HG03045 (cell line): ENCODE results near the gene METTL13.

Source experiments
- ATAC-seq: cut with Tn5 transposase; IDR thresholded peaks from one replicate; pipeline ENCODE4 v1.9.1; 2021; ENCODE audit warnings: mild to moderate bottlenecking, moderate library complexity; ENCODE audit not compliant: unreplicated experiment

METTL13 gene, protein sequence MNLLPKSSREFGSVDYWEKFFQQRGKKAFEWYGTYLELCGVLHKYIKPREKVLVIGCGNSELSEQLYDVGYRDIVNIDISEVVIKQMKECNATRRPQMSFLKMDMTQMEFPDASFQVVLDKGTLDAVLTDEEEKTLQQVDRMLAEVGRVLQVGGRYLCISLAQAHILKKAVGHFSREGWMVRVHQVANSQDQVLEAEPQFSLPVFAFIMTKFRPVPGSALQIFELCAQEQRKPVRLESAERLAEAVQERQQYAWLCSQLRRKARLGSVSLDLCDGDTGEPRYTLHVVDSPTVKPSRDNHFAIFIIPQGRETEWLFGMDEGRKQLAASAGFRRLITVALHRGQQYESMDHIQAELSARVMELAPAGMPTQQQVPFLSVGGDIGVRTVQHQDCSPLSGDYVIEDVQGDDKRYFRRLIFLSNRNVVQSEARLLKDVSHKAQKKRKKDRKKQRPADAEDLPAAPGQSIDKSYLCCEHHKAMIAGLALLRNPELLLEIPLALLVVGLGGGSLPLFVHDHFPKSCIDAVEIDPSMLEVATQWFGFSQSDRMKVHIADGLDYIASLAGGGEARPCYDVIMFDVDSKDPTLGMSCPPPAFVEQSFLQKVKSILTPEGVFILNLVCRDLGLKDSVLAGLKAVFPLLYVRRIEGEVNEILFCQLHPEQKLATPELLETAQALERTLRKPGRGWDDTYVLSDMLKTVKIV

GRCh38 chr1:171781176-171781875 is at the start of gene METTL13:
METTL13 (plus strand) TSS chr1:171781660; CDS start chr1:171781968, 308 bp downstream.
- peak; percentile 99 for ATAC-seq

DNA sequence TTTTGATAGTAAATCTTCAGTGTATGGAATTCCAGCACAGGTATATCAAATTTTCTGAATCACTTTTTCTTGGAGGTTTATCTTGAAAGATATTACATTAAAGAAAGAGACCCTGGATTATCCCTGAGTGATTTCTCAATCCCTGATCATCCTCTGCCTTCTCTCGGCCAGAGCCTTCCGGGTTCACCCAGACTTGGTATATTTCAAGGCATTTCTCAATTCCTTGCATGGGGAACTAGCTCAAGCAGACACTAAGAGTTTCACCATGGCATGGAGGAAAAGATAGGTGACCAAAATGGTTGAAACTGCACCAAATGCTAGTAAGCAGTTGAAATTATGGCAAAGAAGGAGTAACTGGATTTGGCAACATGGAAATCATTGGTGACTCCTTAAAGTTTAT is 45.3 kb upstream of the METTL13 start:
- no peak for ATAC-seq

- no peak for ATAC-seq
Measured at GRCh38 chr1:171738911-171739310, 42.5 kb upstream of the METTL13 start.

GRCh38 chr1:171739656-171740055 is 41.8 kb upstream of the METTL13 start:
- ATAC-seq: no peak

GRCh38 chr1:171740356-171740863 is 41.0 kb upstream of the METTL13 start:
- no peak for ATAC-seq

DNA sequence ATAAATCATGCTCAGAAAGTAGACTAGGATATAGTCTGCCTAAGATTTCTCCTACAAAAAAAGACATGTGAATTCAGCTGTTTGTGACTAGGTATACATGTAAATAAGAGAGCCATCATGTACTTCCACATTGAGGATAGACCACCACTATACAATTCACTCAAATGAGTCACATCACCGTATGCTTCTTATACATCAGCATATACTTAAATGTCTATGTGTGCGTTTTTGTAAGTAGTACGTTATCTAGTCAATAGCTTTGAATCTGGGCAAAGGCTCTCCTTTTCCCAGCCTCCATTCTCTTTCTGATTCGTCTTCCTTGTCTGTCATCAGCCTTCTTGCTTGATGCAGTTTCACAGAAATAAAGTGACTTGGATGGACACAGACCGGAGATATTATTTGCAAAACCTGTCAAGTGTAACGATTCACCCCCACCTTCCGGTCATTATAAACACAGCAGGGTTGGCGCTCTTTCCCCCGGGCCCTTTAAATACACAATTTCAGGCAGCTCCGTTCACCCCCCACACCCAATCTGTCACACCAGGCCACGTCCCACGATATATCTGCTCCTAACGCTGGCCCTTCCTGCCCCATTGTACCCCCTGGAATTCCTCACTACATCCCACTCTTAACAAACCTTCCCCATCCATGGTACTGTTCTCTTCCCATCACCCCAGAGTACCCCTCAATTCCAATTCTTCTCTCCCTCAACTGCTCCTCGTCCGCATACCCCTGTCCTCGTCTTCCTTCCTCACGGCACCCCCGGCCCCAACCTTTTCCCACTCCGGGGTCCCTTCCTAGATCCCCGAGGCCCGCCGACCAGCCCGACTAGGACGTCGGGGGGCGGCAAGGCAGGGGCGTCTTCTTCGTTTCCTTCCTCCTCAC is 40.2 kb upstream of the METTL13 start:
- peak; percentile 22 for ATAC-seq

DNA sequence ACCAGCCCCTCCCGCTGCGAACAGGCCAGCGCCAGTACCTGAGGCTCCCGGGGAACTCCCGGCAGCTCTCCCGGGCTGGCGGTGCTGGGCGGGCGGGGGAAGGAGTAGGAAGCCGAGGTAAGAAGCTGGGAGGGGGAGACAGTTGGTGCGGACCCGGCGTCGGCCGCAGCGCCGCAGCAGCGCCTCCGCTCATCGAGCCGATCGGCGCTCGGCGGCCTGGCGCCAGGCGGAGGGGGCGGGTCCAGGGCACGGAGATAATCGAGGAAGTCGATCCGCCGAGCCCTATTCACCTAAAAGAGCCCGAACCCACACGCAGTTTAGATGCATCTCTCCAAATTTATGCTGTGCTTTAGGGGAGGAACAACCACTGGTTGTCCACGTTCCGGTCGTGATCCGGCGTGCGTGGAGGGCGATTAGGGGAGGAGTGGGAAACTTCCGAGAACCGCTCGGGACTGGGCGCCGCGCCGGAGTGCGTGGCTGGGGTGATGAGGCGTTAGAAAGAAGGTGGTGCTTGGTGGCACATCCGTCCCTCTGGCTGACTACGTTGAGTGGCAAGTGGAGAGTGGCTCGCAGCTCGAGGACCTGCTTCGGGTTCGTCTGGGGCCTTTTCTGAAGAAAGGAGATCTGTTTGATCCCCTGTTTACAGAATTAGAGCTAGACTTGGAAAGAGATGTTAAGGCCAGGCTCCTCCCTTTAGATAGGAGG is 39.4 kb upstream of the METTL13 start, which contains the start of gene VAMP4:
Gene VAMP4, minus strand, starts transcription at position 194 of the 705 bp plus-strand sequence. CDS start 3,651 bp downstream, outside the sequence.
- peak; percentile 94 for ATAC-seq

DNA sequence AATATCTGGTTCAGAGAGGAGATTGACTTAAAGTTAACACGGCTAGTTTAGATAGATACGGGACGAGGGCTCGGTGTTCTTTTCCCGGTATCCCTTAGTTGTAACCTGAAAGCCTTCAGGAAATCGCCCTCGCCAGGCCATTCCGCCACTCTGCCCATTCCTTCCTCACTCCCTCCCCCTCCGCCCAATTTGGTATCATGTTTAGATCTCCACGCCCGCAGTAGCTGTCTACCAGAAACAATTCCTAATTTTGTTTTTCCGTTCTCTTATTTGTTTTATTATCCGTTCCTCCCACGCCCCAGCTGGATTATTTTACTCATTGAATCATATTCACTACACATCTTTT is 38.9 kb upstream of the METTL13 start:
- ATAC-seq: peak; percentile 8

DNA sequence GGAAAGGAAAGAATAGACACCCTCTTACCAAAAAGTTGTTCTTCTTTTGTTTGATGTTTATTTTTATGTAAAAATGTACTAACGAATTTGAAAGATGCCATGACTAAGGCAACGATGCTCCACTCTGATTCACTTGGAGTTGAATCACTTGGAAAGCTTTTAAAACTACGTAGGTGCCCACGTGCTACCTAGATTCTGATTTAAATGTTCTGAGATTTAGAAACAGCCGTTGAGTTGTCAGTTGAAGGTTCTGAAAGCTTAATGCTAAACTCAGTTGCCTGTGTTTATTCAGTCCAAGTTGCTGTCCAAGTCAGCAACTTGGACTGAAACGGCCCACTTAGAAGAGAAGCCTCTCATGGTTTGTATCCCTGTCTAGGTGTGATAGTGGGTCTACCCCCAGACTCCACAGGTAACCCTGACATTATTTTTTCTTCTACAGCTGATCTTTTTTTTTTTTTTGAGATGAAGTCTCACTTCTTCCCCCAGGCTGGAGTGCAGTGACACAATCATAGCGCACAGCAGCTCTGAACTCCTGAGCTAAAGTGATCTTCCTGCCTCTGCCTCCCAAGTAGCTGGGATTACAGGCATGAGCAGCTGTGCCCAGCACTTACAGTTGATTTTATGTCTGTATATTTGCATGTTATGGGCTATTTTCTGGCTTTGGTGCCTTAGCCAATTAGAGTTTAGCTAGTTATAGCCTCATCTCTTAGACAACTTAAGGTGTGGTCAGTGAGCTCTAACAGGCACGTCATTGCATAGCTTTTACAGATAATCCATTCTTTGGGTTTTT is 38.2 kb upstream of the METTL13 start:
- ATAC-seq: no peak

DNA sequence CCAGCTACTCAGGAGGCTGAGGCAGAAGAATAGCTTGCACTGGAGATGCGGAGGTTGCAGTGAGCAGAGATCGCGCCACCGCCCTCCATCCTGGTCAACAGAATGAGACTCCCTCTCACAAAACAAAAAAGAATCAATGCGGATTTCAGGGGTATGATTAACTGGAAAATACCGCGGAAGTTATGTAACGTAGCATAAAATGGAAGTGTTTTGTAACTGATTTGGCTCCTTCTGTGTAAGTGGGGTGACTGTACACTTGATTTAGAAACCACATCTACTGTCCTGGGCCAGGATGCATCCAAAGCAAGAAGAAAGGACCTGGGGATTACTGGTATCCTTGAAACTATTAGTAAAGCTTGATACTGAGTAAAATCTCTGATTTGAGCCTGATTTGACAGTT is 36.5 kb upstream of the METTL13 start:
- no peak for ATAC-seq

- ATAC-seq: no peak
Measured at GRCh38 chr1:171748651-171749050, 32.8 kb upstream of the METTL13 start.

DNA sequence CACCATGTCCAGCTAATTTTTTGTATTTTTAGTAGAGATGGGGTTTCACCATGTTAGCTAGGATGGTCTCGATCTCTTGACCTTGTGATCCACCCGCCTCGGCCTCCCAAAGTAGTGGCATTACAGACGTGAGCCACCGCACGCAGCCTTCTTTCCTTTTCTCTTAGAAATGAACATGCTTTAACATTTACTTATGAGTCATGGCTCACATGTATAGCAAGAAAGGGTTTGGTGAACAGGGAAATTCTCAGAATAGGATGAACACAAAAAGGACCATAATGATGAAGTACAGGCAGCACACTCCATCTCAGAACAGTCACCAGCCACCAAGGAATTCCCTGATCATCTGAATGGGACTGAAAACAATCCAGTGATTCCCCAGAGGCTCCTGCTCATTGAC is 30.2 kb upstream of the METTL13 start:
- ATAC-seq: no peak

- no peak for ATAC-seq
Measured at GRCh38 chr1:171753182-171753581, 28.3 kb upstream of the METTL13 start.

DNA sequence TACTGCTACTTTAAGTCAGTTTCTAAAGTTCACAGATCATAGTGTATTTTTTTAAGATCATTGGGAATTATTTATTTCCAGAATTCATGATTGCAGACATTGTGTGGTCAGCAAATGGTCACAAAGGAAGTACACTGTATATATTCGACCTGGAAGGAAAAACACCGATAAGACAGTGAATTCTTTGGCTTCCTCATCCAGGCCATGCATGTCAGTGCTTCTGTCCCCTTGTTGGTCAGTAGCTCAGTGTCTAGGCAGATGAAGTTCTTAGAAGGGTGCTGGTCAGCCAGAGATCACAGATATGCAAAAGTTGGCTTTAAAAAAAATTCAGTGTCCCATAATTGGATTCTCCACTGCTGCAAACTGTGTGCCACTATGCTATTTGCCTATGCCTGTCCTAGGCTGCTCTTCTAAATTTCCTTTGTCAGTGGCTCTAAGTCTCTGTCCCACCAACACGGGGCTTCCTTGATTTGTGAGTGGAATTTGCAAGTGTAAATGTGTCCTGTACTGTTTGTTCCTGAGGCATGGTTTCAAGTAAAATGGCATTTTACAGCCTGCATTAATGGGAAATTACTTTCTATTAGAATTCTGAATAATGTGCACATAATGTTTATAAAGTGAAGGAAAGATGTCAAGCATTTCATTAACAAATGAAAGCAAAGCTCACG is 27.6 kb upstream of the METTL13 start:
- ATAC-seq: no peak

- ATAC-seq: no peak
Measured at GRCh38 chr1:171754353-171754705, 27.1 kb upstream of the METTL13 start.

- no peak for ATAC-seq
Measured at GRCh38 chr1:171754971-171755370, 26.5 kb upstream of the METTL13 start.

DNA sequence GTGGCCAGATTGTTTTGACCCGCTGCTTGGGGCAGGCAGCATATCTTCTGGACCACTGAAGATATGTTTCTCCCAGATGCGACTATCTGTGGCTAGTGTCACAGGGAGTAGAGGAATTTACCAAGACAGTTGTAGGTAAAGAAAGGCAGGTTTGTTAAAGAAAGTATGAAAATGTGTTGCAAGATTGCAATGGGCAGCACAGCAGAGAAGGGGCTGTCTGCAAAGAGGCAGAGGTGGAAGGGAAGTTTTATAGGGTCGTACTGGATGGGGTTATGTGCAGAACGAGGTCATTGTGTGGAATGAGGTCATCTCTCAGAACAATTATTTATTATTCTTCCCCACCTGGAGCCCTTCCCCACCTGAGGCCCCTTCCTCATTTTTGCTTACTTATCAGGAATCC is 24.6 kb upstream of the METTL13 start:
- no peak for ATAC-seq

- ATAC-seq: no peak
Measured at GRCh38 chr1:171758011-171758410, 23.4 kb upstream of the METTL13 start.

DNA sequence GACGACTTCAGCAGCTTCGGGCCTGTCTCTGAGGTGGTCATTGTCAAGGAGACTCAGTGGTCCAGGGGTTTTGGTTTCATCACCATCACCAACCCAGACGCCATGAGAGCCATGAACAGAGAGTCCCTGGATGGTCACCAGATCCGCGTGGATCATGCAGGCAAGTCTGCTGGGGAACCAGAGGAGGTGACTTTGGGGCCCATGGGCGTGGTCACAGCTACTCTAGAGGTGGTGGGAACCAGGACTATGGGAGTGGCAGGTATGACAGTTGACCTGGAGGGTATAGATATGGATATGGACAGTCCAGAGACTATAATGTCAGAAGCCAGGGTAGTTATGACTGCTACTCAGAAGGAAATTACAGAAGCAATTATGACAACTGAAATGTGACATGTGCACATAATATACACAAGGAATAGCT is 19.3 kb upstream of the METTL13 start:
- no peak for ATAC-seq
